Activated CD4-positive, alpha-beta T cell treated with anti-CD3 and anti-CD28 coated beads for 36 hours (primary cell): ENCODE measurements around the gene ARHGAP19. TPM values are rescaled to one million over a fixed set of nuclear protein-coding genes. Genes with fewer than 3 reads are reported as not detected.
"Not testable (repeated sequence)": the region's sequence is repeated elsewhere in the genome, so short reads cannot be mapped to it uniquely, and the experiment has no call there.

Experiments
- ATAC-seq: fragments of 200-7000 bp; cut with Tn5 transposase; one replicate; pipeline ENCODE4 v1.10.0; 2021; ENCODE audit warnings: mild to moderate bottlenecking, moderate library complexity
- CTCF ChIA-PET: fragments of 350-600 bp; sonication (Branson Sonifier 250); formaldehyde crosslinking; loops from one replicate; lab custom pipeline; 2021; ENCODE audit warnings: antibody characterized with exemption; lab: Charles Lee
- POLR2A ChIA-PET: fragments of 350-600 bp; sonication (Branson Sonifier 250); formaldehyde crosslinking; loops from one replicate; lab custom pipeline; 2021; ENCODE audit warnings: antibody characterized with exemption, inconsistent platforms; lab: Charles Lee
- DNase-seq: peaks from one replicate; pipeline ENCODE4 v3.0.0-alpha.2; 2020
- H3K27ac Mint-ChIP-seq: one replicate; pipeline ENCODE4 v1.8.0; 2021; ENCODE audit warnings: mixed read lengths
- H3K27me3 Mint-ChIP-seq: one replicate; pipeline ENCODE4 v1.8.0; 2021; ENCODE audit warnings: mixed read lengths
- H3K36me3 Mint-ChIP-seq: one replicate; pipeline ENCODE4 v1.8.0; 2021; ENCODE audit warnings: low read depth, mixed read lengths
- H3K4me1 Mint-ChIP-seq: one replicate; pipeline ENCODE4 v1.8.0; 2021; ENCODE audit warnings: mixed read lengths
- H3K4me3 Mint-ChIP-seq: one replicate; pipeline ENCODE4 v1.8.0; 2021; ENCODE audit warnings: mild to moderate bottlenecking, moderate library complexity, mixed read lengths
- H3K9me3 Mint-ChIP-seq: one replicate; pipeline ENCODE4 v1.8.0; 2021; ENCODE audit warnings: low read depth, mixed read lengths
- intact Hi-C, 2 experiments: fragments of 100-400 bp; cut with DNase I in 1 of 2; cut with micrococcal nuclease in 1 of 2; formaldehyde crosslinking; loops; one replicate each; pipeline versions ENCODE4 v1.14.2 to v1.15.1; 2022 to 2024; cut with DNase I, micrococcal nuclease
- total RNA-seq, 2 experiments: library from RNA; stranded (reverse); gene quantifications; one replicate each; pipeline ENCODE4 v1.2.3, GENCODE V29; 2021

Gene ARHGAP19
- total RNA-seq, 2 experiments from 2014 or later, result 55.9 to 70.2 TPM

GRCh38 chr10:97279121-97279815 is 13.2 kb downstream of the ARHGAP19 start:
- ChIA-PET CTCF (interaction anchor here (0.6 to 3.2 kb wide), 34 partner anchors 10 to 254 kb away, joined by 3 to 38 read pairs (median 4); partner anchors contain the start of genes ARHGAP19 and RRP12), POLR2A (no interaction called here)
- H3K27ac Mint-ChIP-seq, result no peak overlapping the region
- no peak for DNase-seq
- H3K4me1 Mint-ChIP-seq, result peaks cover 22% of the 10 kb centered on the region
- H3K27me3 Mint-ChIP-seq, result no peaks in the 10 kb centered on the region
- no peak for ATAC-seq
- intact Hi-C loops, result loop anchor here (2.0 kb wide), 3 partner anchors 42 to 76 kb away; no protein-coding TSS in a partner anchor
- H3K4me3 Mint-ChIP-seq, result no peak overlapping the region
- no peaks in the 10 kb centered on the region for H3K9me3 Mint-ChIP-seq
- no peaks in the 10 kb centered on the region for H3K36me3 Mint-ChIP-seq

- no peak for DNase-seq
- intact Hi-C loops, result loop anchor here (2.0 kb wide), 3 partner anchors 42 to 76 kb away; no protein-coding TSS in a partner anchor
- no peaks in the 10 kb centered on the region for H3K9me3 Mint-ChIP-seq
- H3K4me1 Mint-ChIP-seq, result peaks cover 22% of the 10 kb centered on the region
- CTCF ChIA-PET, result interaction anchor here (0.6 to 3.2 kb wide), 36 partner anchors 8 to 253 kb away, joined by 3 to 38 read pairs (median 4); partner anchors contain the start of genes ARHGAP19 and RRP12
- no peak overlapping the region for H3K4me3 Mint-ChIP-seq
- H3K27ac Mint-ChIP-seq, result no peak overlapping the region
- POLR2A ChIA-PET, result no interaction called here
- no peaks in the 10 kb centered on the region for H3K36me3 Mint-ChIP-seq
- peak; percentile 64 for ATAC-seq
- H3K27me3 Mint-ChIP-seq, result no peaks in the 10 kb centered on the region
These were observed 13.9 kb downstream of the ARHGAP19 start for GRCh38 chr10:97278491-97278989.

GRCh38 chr10:97277551-97277950 is 14.9 kb downstream of the ARHGAP19 start:
- Mint-ChIP-seq H3K4me1 (peaks cover 22% of the 10 kb centered on the region), H3K36me3 (no peaks in the 10 kb centered on the region), H3K9me3 (no peaks in the 10 kb centered on the region), H3K4me3 (no peak overlapping the region), H3K27ac (no peak overlapping the region), H3K27me3 (no peaks in the 10 kb centered on the region)
- ATAC-seq, result no peak
- CTCF ChIA-PET, result interaction anchor here (0.7 to 3.2 kb wide), 11 partner anchors 9 to 217 kb away, joined by 3 to 38 read pairs (median 5); partner anchors contain the start of gene RRP12
- intact Hi-C loops, result no loop called here
- POLR2A ChIA-PET, result no interaction called here
- no peak for DNase-seq

- Mint-ChIP-seq H3K27ac (no peak overlapping the region), H3K36me3 (no peaks in the 10 kb centered on the region), H3K9me3 (no peaks in the 10 kb centered on the region), H3K27me3 (no peaks in the 10 kb centered on the region), H3K4me3 (no peak overlapping the region), H3K4me1 (peaks cover 6% of the 10 kb centered on the region)
- no peak for DNase-seq
- POLR2A ChIA-PET, result no interaction called here
- CTCF ChIA-PET, result interaction anchor here (0.6 to 1.0 kb wide), 8 partner anchors 8 to 823 kb away, joined by 3 to 4 read pairs (median 3); no protein-coding TSS in a partner anchor
- intact Hi-C loops, result no loop called here
- ATAC-seq, result no peak
These were observed 17.6 kb downstream of the ARHGAP19 start for GRCh38 chr10:97274828-97275227.

GRCh38 chr10:97273700-97274099 is 18.7 kb downstream of the ARHGAP19 start:
- Mint-ChIP-seq H3K27ac (no peak overlapping the region), H3K27me3 (no peaks in the 10 kb centered on the region), H3K36me3 (no peaks in the 10 kb centered on the region), H3K4me3 (no peak overlapping the region), H3K9me3 (no peaks in the 10 kb centered on the region), H3K4me1 (peaks cover 4% of the 10 kb centered on the region)
- ATAC-seq (no peak), DNase-seq (no peak)
- POLR2A ChIA-PET, result no interaction called here
- CTCF ChIA-PET, result interaction anchor here (1.0 kb wide), 2 partner anchors 39 to 82 kb away, joined by 3 to 4 read pairs; no protein-coding TSS in a partner anchor
- intact Hi-C loops, result no loop called here

GRCh38 chr10:97270523-97271154 is 21.8 kb downstream of the ARHGAP19 start:
- CTCF ChIA-PET, result interaction anchor here (0.7 to 5.2 kb wide), 2 partner anchors 8 to 112 kb away, joined by 3 to 38 read pairs; no protein-coding TSS in a partner anchor
- POLR2A ChIA-PET, result no interaction called here
- no peak overlapping the region for H3K4me3 Mint-ChIP-seq
- no peaks in the 10 kb centered on the region for H3K9me3 Mint-ChIP-seq
- peaks cover 2% of the 10 kb centered on the region for H3K4me1 Mint-ChIP-seq
- H3K36me3 Mint-ChIP-seq, result peaks cover 2% of the 10 kb centered on the region
- no peak for DNase-seq
- no peak overlapping the region for H3K27ac Mint-ChIP-seq
- H3K27me3 Mint-ChIP-seq, result no peaks in the 10 kb centered on the region
- ATAC-seq, result no peak
- intact Hi-C loops, result no loop called here

- Mint-ChIP-seq H3K4me1 (peaks cover 2% of the 10 kb centered on the region), H3K27ac (no peak overlapping the region), H3K27me3 (no peaks in the 10 kb centered on the region), H3K4me3 (no peak overlapping the region), H3K36me3 (peaks cover 9% of the 10 kb centered on the region), H3K9me3 (no peaks in the 10 kb centered on the region)
- CTCF ChIA-PET, result interaction anchor here (5.2 kb wide), 1 partner anchor 11 kb away, joined by 38 read pairs; no protein-coding TSS in a partner anchor
- POLR2A ChIA-PET, result no interaction called here
- intact Hi-C loops, result no loop called here
- no peak for ATAC-seq
- DNase-seq, result no peak
These were observed 24.8 kb downstream of the ARHGAP19 start for GRCh38 chr10:97267671-97268070.

- H3K9me3 Mint-ChIP-seq, ATAC-seq, POLR2A ChIA-PET, H3K27me3 Mint-ChIP-seq, H3K4me3 Mint-ChIP-seq, H3K27ac Mint-ChIP-seq, H3K36me3 Mint-ChIP-seq, DNase-seq, intact Hi-C loops, H3K4me1 Mint-ChIP-seq: not testable (repeated sequence)
- CTCF ChIA-PET, result interaction anchor here (0.6 to 1.1 kb wide), 2 partner anchors 13 to 19 kb away, joined by 3 to 4 read pairs; no protein-coding TSS in a partner anchor
These were observed 27.3 kb downstream of the ARHGAP19 start for GRCh38 chr10:97265095-97265494.

GRCh38 chr10:97263971-97264370 is 28.5 kb downstream of the ARHGAP19 start:
- H3K27me3 Mint-ChIP-seq, result no peaks in the 10 kb centered on the region
- ATAC-seq (no peak), DNase-seq (no peak)
- no peak overlapping the region for H3K4me3 Mint-ChIP-seq
- ChIA-PET CTCF (interaction anchor here (0.6 to 0.7 kb wide), 2 partner anchors 11 to 197 kb away, joined by 3 read pairs; no protein-coding TSS in a partner anchor), POLR2A (no interaction called here)
- H3K27ac Mint-ChIP-seq, result no peak overlapping the region
- peaks cover 9% of the 10 kb centered on the region for H3K36me3 Mint-ChIP-seq
- intact Hi-C loops, result no loop called here
- H3K9me3 Mint-ChIP-seq, result no peaks in the 10 kb centered on the region
- no peaks in the 10 kb centered on the region for H3K4me1 Mint-ChIP-seq

GRCh38 chr10:97261656-97262055 is 30.8 kb downstream of the ARHGAP19 start:
- H3K27ac Mint-ChIP-seq, result no peak overlapping the region
- CTCF ChIA-PET, result no interaction called here
- H3K4me3 Mint-ChIP-seq, result no peak overlapping the region
- DNase-seq (no peak), ATAC-seq (no peak)
- POLR2A ChIA-PET, result interaction anchor here (0.6 kb wide), 1 partner anchor 106 kb away, joined by 8 read pairs; no protein-coding TSS in a partner anchor
- H3K4me1 Mint-ChIP-seq, result no peaks in the 10 kb centered on the region
- no peaks in the 10 kb centered on the region for H3K9me3 Mint-ChIP-seq
- intact Hi-C loops, result no loop called here
- peaks cover 14% of the 10 kb centered on the region for H3K36me3 Mint-ChIP-seq
- no peaks in the 10 kb centered on the region for H3K27me3 Mint-ChIP-seq

GRCh38 chr10:97261183-97261582 is 31.3 kb downstream of the ARHGAP19 start:
- Mint-ChIP-seq H3K36me3 (peaks cover 17% of the 10 kb centered on the region), H3K9me3 (no peaks in the 10 kb centered on the region), H3K27me3 (no peaks in the 10 kb centered on the region), H3K27ac (no peak overlapping the region), H3K4me3 (no peak overlapping the region), H3K4me1 (no peaks in the 10 kb centered on the region)
- ATAC-seq, result no peak
- ChIA-PET CTCF (no interaction called here), POLR2A (interaction anchor here (0.6 kb wide), 1 partner anchor 107 kb away, joined by 8 read pairs; no protein-coding TSS in a partner anchor)
- intact Hi-C loops, result no loop called here
- no peak for DNase-seq
